ENCODE data around the gene LIPA.
"Not testable (repeated sequence)": the region's sequence is repeated elsewhere in the genome, so short reads cannot be mapped to it uniquely, and the experiment has no call there.

LIPA gene

DNA sequence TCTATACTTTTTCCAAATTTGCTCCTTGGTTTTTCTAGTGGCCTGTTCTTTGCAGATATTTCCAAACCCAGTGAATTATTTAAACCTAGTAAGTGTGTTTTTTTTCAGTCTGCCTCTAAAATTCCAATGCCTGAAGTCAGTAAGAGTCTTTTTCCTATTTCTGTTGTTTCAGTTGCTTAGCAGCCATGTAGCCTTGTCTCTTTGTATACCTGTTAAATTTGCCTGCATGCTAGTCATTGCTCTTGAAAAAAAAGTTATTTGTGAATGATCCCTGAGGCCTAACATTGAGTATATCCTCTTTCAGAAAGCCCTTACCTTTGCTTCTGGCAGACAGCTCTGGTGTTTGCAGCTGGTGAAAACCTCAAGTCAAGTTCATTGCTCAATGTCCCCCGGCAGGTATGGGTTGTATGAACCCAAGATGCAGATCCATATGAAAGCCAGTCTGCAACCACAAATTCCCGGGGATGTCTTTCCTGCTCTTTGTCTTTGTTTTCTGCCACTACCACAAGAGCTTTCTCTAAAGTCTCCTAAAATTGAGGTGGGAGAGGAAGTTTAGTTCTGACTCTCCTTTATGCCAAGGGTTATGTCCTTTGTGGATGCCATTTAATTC, 80.2 kb downstream of the LIPA start:
- DNase-seq (ENCODE audit: low read depth in 2 of 2, low spot score in 1 of 2), result no peak

- not testable (repeated sequence) for DNase-seq (ENCODE audit: low read depth in 2 of 2, low spot score in 1 of 2)
Observed at GRCh38 chr10:89168354-89168900, 83.1 kb downstream of the LIPA start.

DNA sequence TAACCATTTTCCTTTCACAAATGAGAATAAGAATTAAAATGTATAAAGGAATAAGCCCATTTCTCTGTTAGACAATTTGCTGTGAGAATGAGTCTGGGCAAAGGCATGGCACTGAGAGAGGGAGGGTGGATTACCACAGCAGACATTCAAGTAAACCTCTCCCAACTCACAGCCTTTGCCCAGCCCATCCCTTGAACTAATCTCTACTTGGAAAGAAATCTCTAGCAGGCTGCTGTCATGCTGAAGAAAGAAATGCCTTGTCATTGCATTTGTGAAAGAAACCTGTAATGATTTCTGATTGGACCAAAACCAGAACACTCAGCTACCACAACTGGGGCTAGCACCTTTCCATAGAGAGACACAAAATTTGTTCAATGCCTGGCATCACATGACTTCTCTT, 83.7 kb downstream of the LIPA start:
- no peak for DNase-seq (ENCODE audit: low read depth in 2 of 2, low spot score in 1 of 2)

- no peak for DNase-seq (ENCODE audit: low read depth in 2 of 2, low spot score in 1 of 2)
Observed at GRCh38 chr10:89165923-89166322, 85.7 kb downstream of the LIPA start.

GRCh38 chr10:89164920-89165319, 86.7 kb downstream of the LIPA start:
- DNase-seq (ENCODE audit: low read depth in 2 of 2, low spot score in 1 of 2), result no peak

- DNase-seq (ENCODE audit: low read depth in 2 of 2, low spot score in 1 of 2), result no peak
Observed at GRCh38 chr10:89164080-89164479, 87.5 kb downstream of the LIPA start.
